ENCODE results near the gene ART3.
A peak's percentile ranks its signal among the peaks of the same experiment; 100 is the strongest.

The ART3 gene

DNA sequence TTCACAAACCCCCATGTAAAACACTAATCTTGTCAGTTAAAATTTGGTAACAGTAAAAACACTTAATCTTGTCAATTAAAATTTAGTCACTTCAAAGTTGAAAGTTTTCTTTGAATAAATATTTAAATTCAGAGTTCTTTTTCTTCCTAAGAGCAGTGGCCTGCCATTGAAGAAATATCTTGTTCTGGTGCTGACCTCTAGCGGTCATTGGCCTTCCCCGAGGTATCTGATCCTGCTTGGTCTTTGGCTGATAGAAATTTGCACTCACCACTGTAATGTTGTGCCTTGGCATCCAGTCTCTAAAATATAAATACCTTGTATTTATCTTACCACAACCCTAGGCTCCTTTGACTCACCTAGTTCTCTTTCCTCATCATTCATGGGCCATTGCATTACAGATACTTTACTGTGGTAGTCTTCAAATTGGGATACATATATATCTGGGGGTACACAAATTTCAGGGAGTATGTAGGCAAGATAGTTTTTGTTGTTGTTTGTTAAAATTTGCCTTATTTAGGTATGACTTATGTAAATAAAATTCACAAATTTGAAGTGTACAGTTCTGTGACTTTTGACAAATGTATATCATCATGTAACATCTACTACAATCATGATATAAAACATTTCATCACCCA is 6.7 kb upstream of the ART3 start:
- peak; percentile 9 to 43 for DNase-seq (ENCODE audit: low read depth in 1 of 2, low spot score in 1 of 2)

DNA sequence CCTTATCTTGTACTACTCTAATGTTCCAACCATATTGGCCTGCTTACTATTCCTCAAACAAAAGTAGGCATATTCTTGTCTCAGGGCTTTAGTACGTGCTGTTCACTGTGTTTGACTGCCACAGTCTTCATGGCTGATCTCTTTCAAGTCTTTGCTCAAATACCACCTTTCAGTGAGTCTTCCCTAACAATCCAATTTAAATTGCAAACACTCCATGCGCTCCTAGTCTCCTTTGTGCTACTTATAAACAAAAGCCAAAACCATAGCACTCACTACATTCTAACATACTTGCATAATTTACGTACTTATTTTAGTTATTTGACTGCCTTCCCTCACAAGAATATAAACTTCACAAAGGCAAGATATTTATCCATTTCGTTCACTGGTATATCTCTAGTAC is 1.7 kb upstream of the ART3 start:
- DNase-seq (ENCODE audit: low read depth in 1 of 2, low spot score in 1 of 2) = no peak

DNA sequence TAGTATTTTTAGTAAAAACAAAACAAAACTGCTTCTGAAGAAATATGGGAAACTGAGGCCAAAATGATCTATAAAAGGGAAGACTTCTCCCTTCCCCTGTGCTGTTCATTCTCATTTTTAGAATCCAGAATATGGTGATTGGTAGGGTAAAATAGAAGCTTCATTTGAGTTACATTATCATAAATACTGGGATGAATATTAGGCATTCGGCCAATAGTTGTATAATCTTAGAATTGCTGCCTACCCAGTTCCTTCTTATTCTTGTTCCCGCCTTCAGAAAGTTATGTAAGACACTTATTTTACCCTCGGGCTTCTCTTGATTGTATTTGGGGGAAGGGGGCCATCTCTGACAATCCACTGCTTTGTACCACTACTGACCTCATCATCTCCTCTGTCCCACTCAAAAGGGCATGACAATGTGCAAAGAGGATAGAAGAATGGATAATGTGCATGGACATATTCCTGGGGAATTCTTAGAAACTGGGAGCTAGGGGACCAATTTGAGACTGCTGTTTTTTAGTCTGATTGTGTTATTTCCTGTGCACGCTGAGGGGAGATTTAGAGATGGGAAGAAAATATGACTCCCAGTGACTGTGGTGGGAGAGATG is 588 bp downstream of the ART3 start:
- DNase-seq (ENCODE audit: low read depth in 1 of 2, low spot score in 1 of 2) = no peak

DNA sequence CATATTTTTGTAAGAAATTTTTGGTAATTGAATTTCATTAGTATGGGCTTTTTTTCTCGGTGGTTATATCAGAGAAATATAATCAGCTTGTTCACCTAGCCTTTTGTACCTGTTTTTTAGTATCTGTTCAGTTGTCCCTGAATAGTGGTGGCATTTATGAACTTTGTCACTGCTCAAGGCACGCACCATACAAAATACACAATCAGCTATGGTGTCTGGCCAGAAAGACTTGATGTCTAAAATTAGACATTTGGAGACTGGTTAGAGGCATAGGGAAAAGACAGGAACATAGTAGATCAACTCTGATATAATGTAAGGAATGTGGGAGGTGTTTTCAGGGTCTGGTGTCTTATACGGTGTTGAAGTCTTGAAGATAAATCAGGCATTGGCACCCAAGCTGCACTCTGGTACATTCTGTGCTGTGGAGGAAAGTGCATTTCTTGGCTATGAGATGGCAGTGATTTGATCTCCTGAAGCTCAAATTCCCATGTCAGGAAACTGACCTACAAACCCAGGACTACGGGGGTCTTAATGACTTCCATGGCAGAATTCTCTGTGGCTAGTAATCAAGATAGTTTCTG is 3.6 kb downstream of the ART3 start:
- DNase-seq (ENCODE audit: low read depth in 1 of 2, low spot score in 1 of 2) = no peak

DNA sequence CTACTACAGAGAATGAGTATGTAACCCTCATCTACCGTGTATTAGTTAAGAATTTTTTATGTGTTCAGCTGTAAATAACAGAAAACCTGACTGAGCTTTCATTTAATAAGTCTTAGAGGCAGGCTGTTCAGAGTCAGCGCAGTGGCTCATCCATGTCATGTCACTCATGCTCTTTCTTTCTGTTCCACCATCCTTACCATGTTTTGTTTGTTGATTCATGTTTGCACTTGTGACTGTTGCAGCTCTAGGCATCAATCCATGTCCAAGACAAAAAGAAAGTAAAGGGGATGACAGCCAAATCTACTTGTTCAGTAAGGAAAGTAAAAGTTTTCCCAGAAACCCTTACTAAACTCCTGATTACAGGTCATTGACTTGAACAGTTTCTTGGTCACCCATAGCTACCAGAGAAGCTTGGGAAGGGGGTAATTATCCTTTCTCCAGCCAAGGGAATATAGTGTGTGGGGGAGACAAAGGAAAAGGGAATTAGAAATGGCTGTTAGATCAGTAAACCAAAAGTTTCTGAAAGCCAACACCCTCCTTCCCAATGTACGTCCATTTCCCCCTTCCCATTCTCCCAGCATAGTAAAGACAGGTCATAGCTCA is 9.0 kb downstream of the ART3 start:
- DNase-seq (ENCODE audit: low read depth in 1 of 2, low spot score in 1 of 2) = no peak

DNA sequence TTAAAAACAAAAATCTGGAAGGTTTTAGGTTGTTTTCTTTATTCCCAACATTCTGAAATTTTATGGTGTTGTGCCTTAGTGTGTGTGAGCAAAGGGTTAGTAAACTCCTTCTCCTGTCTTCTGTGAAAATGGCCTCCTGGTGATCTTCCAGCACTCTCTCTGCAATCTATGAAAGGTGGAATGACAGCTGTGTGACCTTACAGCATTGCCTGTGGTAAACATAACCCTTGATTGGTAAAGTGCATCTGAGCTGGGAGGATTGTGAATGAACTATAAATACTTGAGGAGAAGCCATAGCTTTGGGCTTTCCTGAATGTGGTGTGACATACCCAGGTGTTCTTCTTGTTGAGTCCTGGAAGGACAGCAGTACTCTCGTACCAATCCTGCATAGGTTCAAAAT is 10.0 kb downstream of the ART3 start:
- DNase-seq (ENCODE audit: low read depth in 1 of 2, low spot score in 1 of 2) = no peak

DNA sequence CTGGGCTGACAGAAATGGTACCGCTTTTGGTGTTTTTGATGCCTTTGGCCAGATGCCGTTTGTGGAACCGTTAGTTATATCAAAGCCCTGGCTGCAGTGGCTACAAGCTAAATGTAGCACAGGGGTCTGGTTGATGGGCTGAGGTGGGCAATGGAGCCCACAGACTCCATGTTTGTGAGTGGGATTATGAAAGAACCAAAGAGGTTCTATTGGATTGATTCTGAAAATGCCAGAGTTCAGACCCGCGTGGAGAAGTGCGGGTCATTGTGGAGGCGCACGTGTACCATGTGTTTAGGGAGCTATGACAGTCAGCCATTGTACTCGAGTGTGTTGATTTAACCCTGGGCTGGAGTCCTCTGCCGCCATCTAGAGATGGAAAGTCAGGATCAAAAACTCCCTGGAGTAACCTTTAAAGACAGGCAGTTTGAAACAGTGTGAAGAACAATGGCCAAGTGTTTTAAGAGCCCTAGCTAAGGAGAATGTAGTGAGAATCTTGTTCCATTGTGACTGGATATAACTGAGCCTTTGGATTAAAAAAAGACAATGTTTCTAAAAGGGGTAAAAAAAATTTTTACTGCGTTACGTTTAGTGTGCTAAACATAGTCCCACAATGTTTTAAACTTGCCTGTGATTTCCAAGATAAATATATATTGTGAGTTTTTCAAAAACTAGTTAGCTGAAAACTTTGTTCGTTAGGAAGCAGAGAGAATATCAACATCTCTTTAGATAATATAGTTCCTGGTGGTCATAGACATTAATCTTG is 12.7 kb downstream of the ART3 start:
- no peak for DNase-seq (ENCODE audit: low read depth in 1 of 2, low spot score in 1 of 2)

DNA sequence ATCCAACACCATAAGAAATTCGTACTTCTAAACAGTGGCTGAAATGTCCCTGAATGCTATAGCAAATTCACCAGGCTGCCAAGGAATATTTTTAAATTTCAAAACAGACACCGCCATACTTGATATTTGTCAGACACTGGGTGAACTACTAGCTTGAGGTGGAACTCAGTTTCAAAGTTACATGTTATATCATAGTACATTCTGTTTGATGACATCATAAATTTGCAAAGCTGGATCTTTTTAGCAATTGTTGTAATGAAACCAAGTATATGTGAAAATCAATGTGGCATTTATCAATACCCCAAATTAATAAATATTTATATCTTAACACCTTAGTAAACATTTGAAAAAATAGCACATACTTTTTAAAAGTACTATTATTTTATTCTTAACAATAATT is 14.2 kb downstream of the ART3 start:
- no peak for DNase-seq (ENCODE audit: low read depth in 1 of 2, low spot score in 1 of 2)

DNA sequence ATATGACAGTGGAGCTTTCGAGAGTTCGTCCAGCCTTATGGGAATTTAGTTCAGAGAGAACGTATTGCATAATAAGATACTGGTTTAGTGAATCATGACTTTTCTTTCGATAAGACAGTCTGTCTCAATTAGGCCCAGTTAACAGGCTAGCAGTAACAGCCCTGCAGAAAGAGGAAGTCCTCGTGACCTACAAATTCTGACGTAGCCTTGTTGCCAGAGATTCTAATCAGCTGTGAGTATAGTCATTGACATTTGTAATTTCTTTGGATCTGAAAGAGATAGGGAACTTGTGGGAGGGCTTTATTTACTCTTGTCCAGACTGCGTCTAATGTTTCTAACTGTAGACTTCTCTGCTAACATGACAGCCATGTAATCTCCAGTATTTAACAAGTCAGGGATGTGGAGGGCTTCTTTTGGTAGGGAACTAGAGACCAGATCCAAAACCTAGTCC is 15.8 kb downstream of the ART3 start:
- no peak for DNase-seq (ENCODE audit: low read depth in 1 of 2, low spot score in 1 of 2)

DNA sequence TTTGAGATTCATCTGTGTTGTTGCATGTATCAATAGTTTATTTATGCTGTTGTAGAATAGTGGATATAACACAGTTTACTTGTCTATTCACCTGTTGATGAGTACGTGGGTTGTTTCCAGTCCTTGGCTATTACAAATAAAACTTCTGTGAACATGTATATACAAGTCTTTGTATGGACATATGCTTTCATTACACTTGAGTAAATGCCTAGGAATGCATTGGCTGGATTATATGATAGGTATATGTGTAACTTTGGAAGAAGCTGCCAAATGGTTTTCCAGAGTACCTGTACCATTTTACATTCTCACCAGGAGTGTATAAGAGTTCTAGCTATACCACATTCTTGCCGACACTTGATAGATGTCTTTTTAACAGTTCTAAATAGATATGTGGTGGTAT is 16.5 kb downstream of the ART3 start:
- no peak for DNase-seq (ENCODE audit: low read depth in 1 of 2, low spot score in 1 of 2)

DNA sequence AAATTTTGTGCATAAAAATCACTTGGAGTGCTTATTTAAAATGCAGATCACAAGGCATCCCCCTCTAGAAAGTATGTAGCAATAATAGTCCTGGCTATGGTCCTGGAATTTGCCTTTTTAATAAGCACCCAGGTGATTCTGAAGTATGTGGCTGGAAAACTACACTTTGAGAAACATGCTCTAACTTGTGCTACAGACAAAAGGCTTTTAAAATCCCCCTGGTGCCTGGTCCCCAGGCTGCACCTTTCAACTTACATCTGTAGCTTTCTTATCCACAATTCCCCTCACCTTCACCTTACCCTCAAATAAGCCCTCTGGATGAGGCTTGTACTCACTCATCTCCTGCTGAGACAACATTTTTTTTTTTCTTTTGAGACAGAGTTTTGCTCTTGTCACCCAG is 21.1 kb downstream of the ART3 start:
- no peak for DNase-seq (ENCODE audit: low read depth in 1 of 2, low spot score in 1 of 2)

DNA sequence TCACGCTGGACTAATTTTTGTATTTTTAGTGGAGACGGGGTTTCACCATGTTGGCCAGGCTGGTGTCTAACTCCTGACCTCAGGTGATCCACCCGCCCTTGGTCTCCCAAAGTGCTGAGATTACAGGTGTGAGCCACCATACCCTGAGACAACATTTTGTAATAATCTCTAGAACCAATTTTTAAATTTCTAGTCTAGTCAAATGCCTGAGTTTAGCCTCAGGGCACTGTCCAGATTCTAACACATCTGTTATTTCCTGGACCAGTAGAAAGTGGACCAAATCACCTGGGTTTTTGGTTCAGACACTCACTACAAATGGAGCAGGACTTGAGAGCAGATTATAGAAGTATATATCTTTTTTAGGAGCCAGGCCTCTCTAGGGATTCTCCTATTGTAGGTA is 21.6 kb downstream of the ART3 start:
- no peak for DNase-seq (ENCODE audit: low read depth in 1 of 2, low spot score in 1 of 2)

DNA sequence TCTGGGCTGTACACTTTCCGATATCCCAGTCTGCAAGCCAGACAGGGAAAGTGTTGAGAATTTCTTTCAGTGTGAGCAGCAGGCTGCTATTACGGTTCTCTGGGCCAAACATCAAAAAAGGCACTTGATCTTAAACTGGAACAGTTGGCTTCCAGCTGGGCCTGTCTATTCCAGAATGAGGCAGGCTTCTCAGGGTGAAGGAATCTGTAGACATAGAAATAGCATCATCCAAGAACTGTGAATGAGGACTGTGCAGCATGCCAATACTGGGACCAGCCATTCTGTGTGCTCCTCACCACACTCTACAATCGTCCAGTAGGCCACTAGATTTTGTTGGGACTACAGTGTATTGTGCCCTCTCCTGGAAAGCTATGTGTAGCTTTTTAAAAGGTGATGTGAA is 31.1 kb downstream of the ART3 start:
- no peak for DNase-seq (ENCODE audit: low read depth in 1 of 2, low spot score in 1 of 2)

DNA sequence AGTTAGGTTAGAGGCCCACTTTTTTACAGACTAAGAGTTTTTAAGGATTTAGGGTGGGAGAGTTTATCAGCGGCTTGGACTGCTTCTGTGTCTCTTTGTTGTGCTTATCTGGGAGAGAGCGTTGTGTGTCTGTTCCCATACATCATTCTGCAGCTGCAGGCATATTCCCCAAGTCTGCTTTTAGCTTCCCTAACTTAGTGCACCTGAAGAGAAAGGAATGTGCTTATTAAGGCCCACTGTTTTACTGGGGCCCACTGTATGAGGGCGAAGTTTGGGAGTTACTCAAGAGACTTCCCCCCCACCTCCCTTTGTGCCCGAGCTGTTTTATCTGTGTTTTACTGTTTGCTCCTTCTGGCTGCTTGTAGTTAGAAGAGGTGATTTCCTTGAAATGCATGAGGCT is 31.9 kb downstream of the ART3 start:
- DNase-seq (ENCODE audit: low read depth in 1 of 2, low spot score in 1 of 2) = no peak

DNA sequence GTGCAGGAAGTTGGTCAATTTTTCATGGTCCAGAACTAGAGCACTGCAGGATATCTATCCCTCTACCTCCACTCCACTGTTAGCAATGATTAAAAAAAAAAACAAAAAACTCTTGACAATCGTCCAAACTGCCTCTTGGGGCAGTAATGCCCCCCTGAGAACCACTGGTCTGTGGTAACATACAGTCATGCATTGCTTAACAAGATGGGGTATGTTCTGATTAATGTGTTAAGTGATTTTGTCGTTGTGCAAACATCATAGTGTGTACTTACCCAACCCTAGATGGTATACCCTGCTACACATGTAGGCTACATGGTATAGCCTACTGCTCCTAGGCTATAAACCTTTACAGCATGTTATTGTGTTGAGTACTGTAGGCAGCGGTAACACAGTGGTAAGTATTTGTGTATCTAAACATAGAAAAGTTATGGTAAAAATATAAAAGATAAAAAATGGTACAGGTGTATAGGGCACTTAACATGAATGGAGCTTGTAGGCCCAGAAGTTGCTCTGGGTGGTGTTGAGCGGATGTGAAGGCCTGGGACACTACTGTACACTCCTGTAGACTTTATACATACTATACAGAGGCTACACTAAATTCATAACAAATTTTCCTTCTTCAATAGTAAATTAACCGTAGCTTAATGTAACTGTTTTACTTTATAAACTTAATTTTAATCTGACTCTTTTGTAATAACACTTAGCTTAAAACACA is 34.1 kb downstream of the ART3 start:
- no peak for DNase-seq (ENCODE audit: low read depth in 1 of 2, low spot score in 1 of 2)

DNA sequence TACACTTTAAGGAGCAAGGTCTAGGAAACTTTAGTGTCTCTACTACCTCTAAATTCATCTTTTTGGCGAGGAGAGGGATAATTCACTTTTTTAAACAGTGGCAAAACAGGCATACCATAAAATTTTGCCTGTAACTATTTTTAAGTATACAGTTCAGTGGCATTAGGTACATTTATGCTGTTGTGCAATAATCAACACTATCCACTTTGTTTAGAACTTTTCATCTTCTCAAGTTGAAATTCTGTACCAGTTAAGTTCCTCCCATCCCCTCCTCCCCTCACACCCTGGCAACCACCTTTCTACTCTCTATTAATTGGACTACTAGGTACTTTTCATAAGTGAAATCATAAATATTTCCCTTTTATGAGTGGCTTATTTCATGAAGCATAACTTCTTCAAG is 42.3 kb downstream of the ART3 start:
- DNase-seq (ENCODE audit: low read depth in 1 of 2, low spot score in 1 of 2) = no peak

DNA sequence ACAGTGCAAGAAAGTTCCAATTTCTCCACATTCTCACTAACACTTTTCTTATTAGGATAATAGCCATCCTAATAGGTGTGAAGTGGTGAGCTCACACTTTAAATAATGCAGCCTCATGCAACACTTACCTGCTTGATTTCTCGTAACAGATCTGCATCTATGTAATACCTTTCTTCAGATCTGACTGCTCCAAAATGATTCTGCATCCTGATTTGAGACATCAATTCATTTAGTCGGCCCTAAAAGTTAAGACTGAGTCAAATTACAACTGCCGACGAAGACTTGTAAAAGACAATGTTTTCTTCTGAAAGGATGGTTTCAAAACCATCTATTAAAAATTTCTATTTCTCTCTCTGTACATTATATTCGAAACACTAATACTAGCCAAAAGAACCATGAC is 43.0 kb downstream of the ART3 start:
- no peak for DNase-seq (ENCODE audit: low read depth in 1 of 2, low spot score in 1 of 2)

DNA sequence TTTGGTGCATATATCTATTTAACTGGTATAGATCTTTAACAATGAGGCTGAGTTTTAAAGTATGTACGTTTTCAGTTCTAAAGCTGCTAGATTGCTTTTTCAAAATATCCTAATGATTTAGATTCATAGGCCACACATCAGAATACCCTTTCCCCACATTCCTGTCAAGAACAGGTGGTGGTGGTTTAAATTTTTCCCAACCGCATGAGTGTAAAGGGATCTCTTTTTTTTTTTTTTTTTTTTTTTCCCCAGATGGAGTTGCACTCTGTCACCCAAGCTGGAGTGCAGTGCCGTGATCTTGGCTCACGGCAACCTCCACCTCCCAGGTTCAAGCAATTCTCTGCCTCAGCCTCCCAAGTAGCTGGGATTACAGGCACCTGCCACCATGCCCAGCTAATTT is 45.7 kb downstream of the ART3 start:
- no peak for DNase-seq (ENCODE audit: low read depth in 1 of 2, low spot score in 1 of 2)

DNA sequence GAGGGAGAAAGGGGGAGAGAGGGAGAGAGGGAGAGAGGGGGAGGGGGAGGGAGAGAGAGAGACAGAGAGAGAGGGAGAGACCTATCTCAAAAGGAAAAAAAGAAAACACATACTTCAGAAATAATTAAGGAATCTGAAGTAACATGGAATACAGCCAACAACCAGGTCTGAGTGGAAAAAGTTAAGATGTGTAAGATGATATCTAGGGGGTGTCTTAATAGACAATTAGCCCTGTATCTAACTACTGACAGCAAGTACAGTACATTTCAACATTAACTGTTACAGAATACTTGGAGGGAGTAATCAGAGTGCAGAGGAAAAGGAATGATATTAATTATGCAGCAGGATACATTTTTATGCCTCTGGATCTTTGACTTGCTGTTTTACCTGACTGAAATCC is 51.3 kb downstream of the ART3 start:
- no peak for DNase-seq (ENCODE audit: low read depth in 1 of 2, low spot score in 1 of 2)

DNA sequence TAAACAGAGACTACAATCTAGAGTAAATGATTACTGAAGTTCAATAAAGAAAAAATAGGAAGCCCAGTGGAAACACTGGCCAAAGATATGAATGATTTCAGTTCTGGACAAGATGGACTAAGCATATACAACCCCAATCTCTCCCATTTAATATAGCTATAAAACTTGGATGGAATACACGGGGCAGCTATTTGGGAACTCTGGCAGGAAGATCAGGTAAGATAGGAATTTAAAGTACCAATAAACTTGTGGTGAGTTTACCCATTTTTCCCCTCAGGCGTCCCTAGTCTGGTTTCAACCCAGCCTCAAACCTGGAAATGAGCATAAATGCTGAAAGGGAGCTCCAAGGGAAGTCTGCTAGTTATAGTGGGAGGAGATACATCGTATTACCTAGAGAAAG is 53.2 kb downstream of the ART3 start:
- no peak for DNase-seq (ENCODE audit: low read depth in 1 of 2, low spot score in 1 of 2)

DNA sequence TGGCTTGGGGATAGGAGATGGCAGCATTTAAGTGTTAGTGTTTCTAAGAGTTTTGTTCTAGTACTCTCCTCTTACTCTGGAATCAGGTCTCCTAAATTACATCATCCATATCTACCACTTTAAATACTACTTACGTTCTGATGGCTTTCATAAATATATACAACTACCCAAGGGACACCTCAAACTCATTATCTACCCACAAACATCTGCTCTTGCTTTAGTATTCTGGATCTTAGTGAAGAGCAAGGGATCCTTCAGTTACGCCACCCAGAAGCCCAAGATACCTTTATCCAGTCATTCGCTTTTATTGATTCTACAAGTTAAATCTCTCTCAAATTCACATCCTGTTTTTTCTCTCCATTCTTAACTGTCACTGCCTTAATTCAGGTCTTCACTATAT is 66.7 kb downstream of the ART3 start:
- no peak for DNase-seq (ENCODE audit: low read depth in 1 of 2, low spot score in 1 of 2)

All from stimulated activated CD4-positive, alpha-beta T cell treated with anti-CD3 and anti-CD28 coated beads, Interleukin-15, amount 100 ng/mL, for 1 hour (primary cell).